Skin epidermis (tissue), 12 donors: ENCODE data around the gene CDC6.
A peak's percentile ranks its signal among the peaks of the same experiment; 100 is the strongest.

Experiments
- H3K27ac ChIP-seq, 21 experiments: fragments of 200-600 bp; sonication (generic) in 11 of 21; one replicate each; pipeline ENCODE4 v1.5.0; 2020; ENCODE audit warnings: mild to moderate bottlenecking in 3 of 21, inconsistent platforms in 2 of 21, moderate library complexity in 2 of 21
- H3K4me3 ChIP-seq, 7 experiments: fragments of 200-600 bp; sonication (generic) in 2 of 7; one replicate each; pipeline ENCODE4 v1.5.0; 2020; ENCODE audit warnings: inconsistent platforms in 2 of 7, mild to moderate bottlenecking in 2 of 7, moderate library complexity in 1 of 7

The CDC6 gene

GRCh38 chr17:40331743-40332641, 44.3 kb downstream of the CDC6 start:
- peak overlapping the region in 1 of 7 experiments; percentile 1 for H3K4me3 ChIP-seq

GRCh38 chr17:40333781-40334448, 46.2 kb downstream of the CDC6 start:
- Histone ChIP-seq H3K27ac (peak overlapping the region in 16 of 21 experiments; percentile 19 to 99 (median 72)), H3K4me3 (no peak overlapping the region)

More at GRCh38 chr17:40331743-40332641, 44.3 kb downstream of the CDC6 start:
- H3K27ac ChIP-seq = peak overlapping the region; percentile 28 to 99 (median 79)

GRCh38 chr17:40335620-40336019, 47.9 kb downstream of the CDC6 start:
- H3K27ac ChIP-seq = peak overlapping the region in 10 of 21 experiments; percentile 8 to 99 (median 70)

GRCh38 chr17:40337351-40337750, 49.7 kb downstream of the CDC6 start:
- H3K27ac ChIP-seq = peak overlapping the region in 10 of 21 experiments; percentile 3 to 94 (median 27)
- H3K4me3 ChIP-seq = no peak overlapping the region

More at GRCh38 chr17:40335620-40336019, 47.9 kb downstream of the CDC6 start:
- H3K4me3 ChIP-seq = no peak overlapping the region

DNA sequence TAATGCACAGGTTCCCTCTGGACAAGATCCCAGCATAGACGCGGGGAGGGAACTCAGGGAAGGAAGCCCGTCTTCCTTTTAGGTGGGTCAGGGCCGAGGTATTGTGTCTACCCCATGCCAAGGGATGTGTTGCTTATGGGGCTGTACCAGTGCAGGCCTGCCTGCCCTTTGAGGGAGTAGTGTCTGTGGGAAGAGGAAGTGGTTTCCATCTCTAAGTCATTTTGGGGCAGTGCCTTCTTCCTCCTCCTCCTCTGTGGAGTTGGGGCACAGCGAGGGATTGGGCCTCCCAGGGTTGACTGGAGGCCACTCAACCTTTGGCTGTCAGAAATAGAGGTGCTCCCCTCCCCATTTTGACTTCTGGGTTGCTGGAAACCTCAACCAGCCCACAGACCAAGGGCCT, 50.4 kb downstream of the CDC6 start:
- Histone ChIP-seq H3K27ac (peak overlapping the region in 10 of 21 experiments; percentile 3 to 94 (median 44)), H3K4me3 (no peak overlapping the region)

GRCh38 chr17:40338941-40339649, 51.4 kb downstream of the CDC6 start:
- Histone ChIP-seq H3K27ac (peak overlapping the region in 14 of 21 experiments; percentile 14 to 94 (median 46)), H3K4me3 (no peak overlapping the region)

DNA sequence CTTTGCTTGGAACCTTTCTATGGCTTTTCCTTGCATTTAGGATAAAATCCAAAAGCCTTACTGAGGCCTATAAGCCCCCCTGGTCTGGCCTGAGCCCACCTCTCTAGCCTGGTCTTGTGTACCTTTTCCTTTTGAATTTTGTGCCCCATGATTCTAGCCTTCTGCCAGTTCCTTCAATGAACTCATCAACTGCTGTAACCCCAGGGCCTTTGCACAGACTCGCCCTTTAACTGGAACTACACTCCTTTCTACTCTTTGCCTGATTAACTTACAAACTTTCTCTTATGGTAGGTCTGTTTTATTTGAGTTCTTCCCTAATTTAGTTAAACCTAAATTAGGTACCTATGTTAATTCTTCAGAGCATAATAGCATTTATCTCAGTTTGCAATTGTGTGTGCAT, 52.6 kb downstream of the CDC6 start:
- peak overlapping the region in 13 of 21 experiments; percentile 83 to 96 (median 90) for H3K27ac ChIP-seq
- no peak overlapping the region for H3K4me3 ChIP-seq

DNA sequence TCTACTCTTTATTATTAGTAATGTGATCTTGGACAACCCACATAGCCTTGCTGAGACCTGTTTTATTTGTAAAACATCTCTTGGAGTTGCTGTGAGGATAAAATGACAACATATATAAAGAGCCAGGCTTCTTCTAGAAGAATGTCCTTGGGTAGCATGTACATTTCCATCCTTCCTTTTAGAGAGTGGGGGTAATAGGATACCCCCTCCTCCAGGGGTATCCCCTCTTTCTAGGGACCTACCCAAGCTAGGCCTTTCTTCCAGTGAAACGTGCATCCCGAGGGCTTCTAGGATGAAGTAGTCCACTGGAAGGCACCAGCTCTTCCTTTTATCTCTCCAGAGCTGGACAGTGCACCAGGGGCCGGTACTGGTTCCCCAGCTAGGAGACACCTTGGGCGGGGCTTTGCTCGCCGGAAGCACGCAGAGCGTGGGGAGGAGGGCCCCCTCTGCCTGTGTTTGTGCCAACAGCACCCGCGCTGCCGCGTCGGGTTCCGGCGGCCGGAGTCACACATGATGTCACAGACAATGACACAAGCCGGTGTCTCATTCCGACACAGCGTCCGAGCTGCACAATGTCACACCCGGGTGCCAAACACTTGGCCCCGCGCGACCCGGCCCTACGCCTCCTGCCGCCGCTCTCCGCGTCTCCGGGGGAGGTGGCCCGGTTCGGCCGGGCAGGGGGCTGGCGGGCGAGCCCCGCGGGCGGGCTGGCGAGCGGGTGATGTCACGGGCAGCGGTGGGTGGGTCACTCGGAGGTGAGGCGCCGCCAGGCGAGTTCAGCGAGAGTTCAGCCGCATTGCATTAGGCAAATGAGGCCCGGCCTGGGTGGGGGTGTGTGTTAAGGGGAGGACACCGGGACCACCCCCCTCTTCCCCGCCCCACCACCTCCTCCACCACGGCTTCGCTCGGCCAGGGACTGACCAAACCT, 53.5 kb downstream of the CDC6 start:
- peak overlapping the region; percentile 40 to 96 (median 88) for H3K27ac ChIP-seq

GRCh38 chr17:40341808-40342503, 54.3 kb downstream of the CDC6 start:
- peak overlapping the region; percentile 40 to 96 (median 88) for H3K27ac ChIP-seq
- peak overlapping the region; percentile 48 to 67 (median 59) for H3K4me3 ChIP-seq

More for the DNA sequence above, 53.5 kb downstream of the CDC6 start:
- H3K4me3 ChIP-seq = peak overlapping the region; percentile 48 to 67 (median 59)

DNA sequence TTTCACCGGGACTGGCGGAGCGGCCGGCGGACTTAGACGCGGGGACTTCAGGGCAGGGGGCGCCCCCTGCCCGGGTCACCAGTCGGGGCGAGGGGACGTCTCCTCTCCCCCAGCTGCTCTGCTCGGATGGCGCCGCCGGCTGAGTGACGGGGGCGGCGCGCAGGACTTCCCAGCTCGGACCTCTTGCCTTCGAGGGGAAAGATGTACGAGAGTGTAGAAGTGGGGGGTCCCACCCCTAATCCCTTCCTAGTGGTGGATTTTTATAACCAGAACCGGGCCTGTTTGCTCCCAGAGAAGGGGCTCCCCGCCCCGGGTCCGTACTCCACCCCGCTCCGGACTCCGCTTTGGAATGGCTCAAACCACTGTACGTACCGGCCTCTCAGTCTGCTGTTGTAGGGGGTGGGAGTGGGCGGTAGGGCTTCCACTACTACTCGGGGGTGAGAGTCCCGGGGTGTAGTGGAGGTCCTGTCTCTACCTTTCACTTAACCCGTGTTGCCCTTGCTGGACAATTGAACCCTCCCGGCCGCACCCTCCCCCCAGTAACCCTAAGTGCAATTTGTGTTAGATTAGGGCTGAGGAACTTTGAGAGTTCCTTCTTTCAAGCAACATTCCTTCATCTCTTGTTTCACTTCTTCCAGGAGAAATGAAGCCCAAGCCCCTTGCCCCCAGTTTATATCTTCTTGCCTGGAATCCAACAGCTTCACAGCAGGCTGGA, 55.0 kb downstream of the CDC6 start:
- peak overlapping the region; percentile 48 to 67 (median 59) for H3K4me3 ChIP-seq

GRCh38 chr17:40343219-40344119, 55.8 kb downstream of the CDC6 start:
- H3K4me3 ChIP-seq = peak overlapping the region; percentile 48 to 67 (median 59)
- H3K27ac ChIP-seq = peak overlapping the region in 19 of 21 experiments; percentile 36 to 96 (median 88)

More for the DNA sequence above, 55.0 kb downstream of the CDC6 start:
- peak overlapping the region; percentile 40 to 96 (median 88) for H3K27ac ChIP-seq

DNA sequence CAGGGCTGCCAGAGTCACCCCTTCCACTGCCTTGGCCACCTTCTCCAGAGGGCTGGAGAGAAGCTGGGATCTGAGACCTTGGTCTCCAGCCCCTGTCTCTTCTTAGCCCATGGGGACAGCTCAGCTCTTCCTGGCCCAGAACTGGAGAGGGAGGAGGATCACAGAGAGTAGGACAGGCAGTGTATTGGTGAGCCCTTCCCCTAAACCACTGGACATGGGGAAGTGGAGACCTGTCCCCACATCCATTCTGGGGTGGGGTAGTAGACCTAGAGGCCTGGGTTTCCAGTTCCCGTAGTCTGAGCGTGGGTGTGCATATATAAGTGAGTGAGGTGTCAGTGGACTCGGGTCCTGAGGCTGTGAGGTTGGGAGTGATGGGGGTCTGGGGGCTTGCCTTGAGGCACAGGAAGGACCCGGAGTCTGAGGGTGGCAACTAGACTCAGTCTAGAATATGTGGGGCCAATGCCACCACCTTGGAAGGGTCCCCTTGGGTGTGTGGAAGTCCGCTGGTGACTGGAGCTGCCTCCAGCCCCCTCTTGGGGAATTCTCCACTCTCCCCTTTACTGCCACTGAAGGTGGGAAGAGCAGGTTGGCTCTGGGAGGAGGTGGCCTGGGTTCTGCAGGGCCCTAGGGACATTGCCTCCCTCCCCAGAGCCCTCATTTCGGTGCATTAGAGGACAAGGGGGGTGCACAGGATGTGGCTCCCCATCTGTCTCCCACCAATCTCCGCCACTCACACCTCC, 56.9 kb downstream of the CDC6 start:
- H3K27ac ChIP-seq = peak overlapping the region; percentile 2 to 96 (median 85)

GRCh38 chr17:40345161-40345993, 57.7 kb downstream of the CDC6 start:
- peak overlapping the region; percentile 26 to 67 (median 48) for H3K4me3 ChIP-seq

More for the DNA sequence above, 56.9 kb downstream of the CDC6 start:
- peak overlapping the region; percentile 26 to 67 (median 48) for H3K4me3 ChIP-seq

DNA sequence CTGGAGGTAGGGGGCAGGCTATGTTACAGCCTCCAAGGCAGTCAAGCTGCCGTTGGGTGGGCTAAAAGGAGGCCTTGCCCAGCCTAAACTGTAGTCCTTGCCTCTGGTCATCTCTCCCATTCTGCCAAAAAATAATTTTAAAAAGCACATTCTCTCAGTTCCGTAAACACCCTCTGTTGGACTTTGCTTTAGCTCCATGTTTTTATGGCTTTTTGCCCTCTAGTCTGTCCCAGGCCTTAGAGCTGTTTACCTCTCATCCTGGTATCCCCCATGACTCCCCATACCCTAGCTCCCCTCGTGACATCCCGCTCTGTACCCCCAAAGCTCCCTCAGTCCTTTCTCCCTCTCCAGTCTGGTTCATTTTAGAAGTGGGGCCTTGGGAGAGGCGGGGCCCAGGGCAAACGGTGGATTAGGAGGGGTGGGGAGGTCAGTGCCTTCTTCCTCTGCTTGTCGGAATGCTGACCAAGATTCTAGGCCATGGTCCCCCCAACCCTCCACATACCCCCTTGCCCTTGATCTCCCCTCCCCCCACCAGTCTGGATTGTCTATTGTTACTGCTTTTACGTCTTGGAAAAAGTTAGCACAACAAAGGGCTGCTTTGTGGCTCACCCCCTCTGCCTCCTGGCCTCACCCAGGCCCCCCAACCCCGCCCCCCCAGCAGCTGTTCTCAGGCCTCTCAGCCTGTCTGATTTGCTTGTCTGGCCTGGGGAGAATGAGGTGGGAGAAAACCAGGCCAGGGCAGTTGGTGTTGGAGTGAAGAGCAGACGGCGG, 58.5 kb downstream of the CDC6 start:
- Histone ChIP-seq H3K4me3 (peak overlapping the region in 6 of 7 experiments; percentile 26 to 67 (median 50)), H3K27ac (peak overlapping the region in 20 of 21 experiments; percentile 36 to 96 (median 85))

More at GRCh38 chr17:40345161-40345993, 57.7 kb downstream of the CDC6 start:
- H3K27ac ChIP-seq = peak overlapping the region; percentile 2 to 96 (median 85)
